Caco-2 (cell line): ENCODE measurements around the gene POU2AF1. TPM values are rescaled to one million over a fixed set of nuclear protein-coding genes. Genes with fewer than 3 reads are reported as not detected.

Source experiments
- BruUV-seq: library from RNA; stranded (reverse); fragments of 400-500 nt; replicated peaks from 2 replicates; lab custom pipeline; 2021; lab: Mats Ljungman, UMichigan
- CTCF ChIA-PET: fragments of 300-600 bp; sonication (Branson Sonifier 250); formaldehyde crosslinking; loops from one replicate; lab custom pipeline; 2022; ENCODE audit warnings: antibody characterized with exemption; lab: Charles Lee
- POLR2A ChIA-PET: fragments of 300-600 bp; sonication (Branson Sonifier 250); formaldehyde crosslinking; loops from one replicate; lab custom pipeline; 2022; ENCODE audit warnings: antibody characterized with exemption; lab: Charles Lee
- DNase-seq, 2 experiments: peaks; one replicate each; pipeline versions ENCODE4 v3.0.0 to v3.0.0-alpha.2; 2020 to 2022
- H3K27me3 ChIP-seq: replicated peaks from 2 replicates; pipeline ENCODE4 v1.6.0; 2011; ENCODE audit warnings: low read length; ENCODE audit not compliant: control insufficient read depth, insufficient read depth
- H3K36me3 ChIP-seq: 2 replicates; pipeline ENCODE4 v1.5.1; 2011; ENCODE audit warnings: low read length; ENCODE audit not compliant: control insufficient read depth, insufficient read depth
- H3K4me1 ChIP-seq: fragments of 250-450 bp; sonication (Bioruptor Pico); 2 replicates; pipeline ENCODE4 v1.5.1; 2020; ENCODE audit warnings: mild to moderate bottlenecking
- H3K4me3 ChIP-seq: 2 replicates; pipeline ENCODE4 v1.5.1; 2011; ENCODE audit warnings: low read depth, mild to moderate bottlenecking, control low read depth, low read length
- H3K9me3 ChIP-seq: fragments of 250-450 bp; sonication (Bioruptor Pico); 2 replicates; pipeline ENCODE4 v1.5.1; 2020; ENCODE audit warnings: mild to moderate bottlenecking, moderate library complexity
- H3K27ac Mint-ChIP-seq: one replicate; pipeline ENCODE4 v1.8.0; 2022; ENCODE audit warnings: mixed read lengths; ENCODE audit not compliant: unreplicated experiment
- H3K27me3 Mint-ChIP-seq: one replicate; pipeline ENCODE4 v1.8.0; 2022; ENCODE audit warnings: mixed read lengths; ENCODE audit not compliant: insufficient read depth, unreplicated experiment
- H3K36me3 Mint-ChIP-seq: one replicate; pipeline ENCODE4 v1.8.0; 2022; ENCODE audit warnings: mild to moderate bottlenecking, mixed read lengths; ENCODE audit not compliant: insufficient read depth, unreplicated experiment
- H3K4me1 Mint-ChIP-seq: one replicate; pipeline ENCODE4 v1.8.0; 2022; ENCODE audit warnings: low read depth, mixed read lengths; ENCODE audit not compliant: unreplicated experiment
- H3K4me3 Mint-ChIP-seq: one replicate; pipeline ENCODE4 v1.8.0; 2022; ENCODE audit warnings: mild to moderate bottlenecking, moderate library complexity, mixed read lengths; ENCODE audit not compliant: unreplicated experiment
- H3K9me3 Mint-ChIP-seq: one replicate; pipeline ENCODE4 v1.8.0; 2022; ENCODE audit warnings: mixed read lengths; ENCODE audit not compliant: unreplicated experiment
- intact Hi-C: fragments of 100-400 bp; cut with micrococcal nuclease; formaldehyde crosslinking; loops from one replicate; pipeline ENCODE4 v1.10.0; 2022; ENCODE audit not compliant: unreplicated experiment
- total RNA-seq: library from RNA; stranded (reverse); gene quantifications from 2 replicates; pipeline ENCODE4 v1.2.3, GENCODE V29; 2022
- TF ChIP-seq, protein P1 (sequence below), 2 experiments: fragments of 200-600 bp in 1 of 2; IDR thresholded peaks; 1 replicate in 1 of 2; 2 replicates in 1 of 2; pipeline versions ENCODE4 v1.5.1 to v1.8.0; 2011 to 2022; ENCODE audit warnings: antibody characterized with exemption in 1 of 2, control low read depth in 1 of 2, inconsistent platforms in 1 of 2, low read depth in 1 of 2, low read length in 1 of 2, mild to moderate bottlenecking in 1 of 2, moderate library complexity in 1 of 2; ENCODE audit not compliant: insufficient read depth in 1 of 2, severe bottlenecking in 1 of 2, unreplicated experiment in 1 of 2

Gene POU2AF1
- total RNA-seq, 1 experiment from 2014 or later: 2.7 TPM

DNA sequence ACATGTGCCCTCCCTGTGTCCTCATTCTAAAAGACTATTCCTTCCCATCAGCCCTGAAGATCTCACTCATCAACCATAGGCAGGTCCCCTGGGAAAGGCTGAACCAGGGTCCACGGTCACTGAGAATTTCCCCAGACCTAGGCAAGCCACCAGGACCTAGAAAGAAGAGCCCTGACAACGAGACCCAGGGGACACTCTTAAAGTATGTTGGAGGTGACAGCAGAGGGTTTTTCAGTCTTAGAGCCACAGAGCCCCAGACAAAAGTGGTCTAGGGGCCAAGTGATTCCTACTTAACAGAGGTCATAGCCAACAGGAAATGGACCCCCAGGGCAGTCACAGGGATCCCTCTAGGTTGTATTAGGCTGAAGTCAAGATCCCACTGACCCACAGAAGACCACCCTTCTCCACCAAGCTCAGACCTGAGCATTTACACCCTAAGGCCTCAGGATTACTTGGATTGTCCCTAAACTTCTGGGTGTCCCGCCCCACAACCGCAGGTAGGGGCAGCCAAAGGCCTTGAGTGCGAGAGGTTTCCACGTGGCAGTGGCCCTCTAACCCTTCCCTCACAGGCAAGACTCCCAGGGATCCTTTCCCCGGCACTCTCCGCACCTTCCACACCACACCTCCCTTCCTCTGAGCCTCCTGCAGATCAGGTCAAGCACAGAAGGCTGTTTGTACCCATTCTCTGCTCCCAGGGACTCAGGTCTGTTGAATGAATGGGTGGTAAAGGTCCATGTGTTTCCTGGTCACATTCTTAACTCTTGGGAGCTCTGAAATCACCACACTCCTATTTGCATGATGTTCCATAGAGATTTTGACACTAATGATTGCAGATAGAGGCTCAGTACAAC is 12.3 kb downstream of the POU2AF1 start:
- H3K4me3 ChIP-seq: no peak overlapping the region
- intact Hi-C loops: no loop called here
- peaks cover 10% of the 10 kb centered on the region for H3K9me3 Mint-ChIP-seq
- H3K36me3 ChIP-seq: no peaks in the 10 kb centered on the region
- BruUV-seq: no TSS peak
- ChIA-PET POLR2A (no interaction called here), CTCF (interaction anchor here (0.6 kb wide), 1 partner anchor 67 kb away, joined by 3 read pairs; no protein-coding TSS in a partner anchor)
- DNase-seq: no peak
- TF ChIP-seq, protein P1, sequence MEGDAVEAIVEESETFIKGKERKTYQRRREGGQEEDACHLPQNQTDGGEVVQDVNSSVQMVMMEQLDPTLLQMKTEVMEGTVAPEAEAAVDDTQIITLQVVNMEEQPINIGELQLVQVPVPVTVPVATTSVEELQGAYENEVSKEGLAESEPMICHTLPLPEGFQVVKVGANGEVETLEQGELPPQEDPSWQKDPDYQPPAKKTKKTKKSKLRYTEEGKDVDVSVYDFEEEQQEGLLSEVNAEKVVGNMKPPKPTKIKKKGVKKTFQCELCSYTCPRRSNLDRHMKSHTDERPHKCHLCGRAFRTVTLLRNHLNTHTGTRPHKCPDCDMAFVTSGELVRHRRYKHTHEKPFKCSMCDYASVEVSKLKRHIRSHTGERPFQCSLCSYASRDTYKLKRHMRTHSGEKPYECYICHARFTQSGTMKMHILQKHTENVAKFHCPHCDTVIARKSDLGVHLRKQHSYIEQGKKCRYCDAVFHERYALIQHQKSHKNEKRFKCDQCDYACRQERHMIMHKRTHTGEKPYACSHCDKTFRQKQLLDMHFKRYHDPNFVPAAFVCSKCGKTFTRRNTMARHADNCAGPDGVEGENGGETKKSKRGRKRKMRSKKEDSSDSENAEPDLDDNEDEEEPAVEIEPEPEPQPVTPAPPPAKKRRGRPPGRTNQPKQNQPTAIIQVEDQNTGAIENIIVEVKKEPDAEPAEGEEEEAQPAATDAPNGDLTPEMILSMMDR (IDR thresholded peaks at IDR 0.05; ENCODE audit: insufficient read depth in 1 of 2, low read depth in 1 of 2, low read length in 1 of 2, severe bottlenecking in 1 of 2, unreplicated experiment in 1 of 2): no peak
- H3K4me3 Mint-ChIP-seq: no peak overlapping the region
- H3K9me3 ChIP-seq: no peaks in the 10 kb centered on the region
- no peaks in the 10 kb centered on the region for H3K27me3 Mint-ChIP-seq
- H3K27me3 ChIP-seq: no peaks in the 10 kb centered on the region
- peaks cover 4% of the 10 kb centered on the region for H3K36me3 Mint-ChIP-seq
- H3K27ac Mint-ChIP-seq: peak overlapping the region; percentile 4
- H3K4me1 ChIP-seq: peaks cover 21% of the 10 kb centered on the region
- H3K4me1 Mint-ChIP-seq: peaks cover 16% of the 10 kb centered on the region

DNA sequence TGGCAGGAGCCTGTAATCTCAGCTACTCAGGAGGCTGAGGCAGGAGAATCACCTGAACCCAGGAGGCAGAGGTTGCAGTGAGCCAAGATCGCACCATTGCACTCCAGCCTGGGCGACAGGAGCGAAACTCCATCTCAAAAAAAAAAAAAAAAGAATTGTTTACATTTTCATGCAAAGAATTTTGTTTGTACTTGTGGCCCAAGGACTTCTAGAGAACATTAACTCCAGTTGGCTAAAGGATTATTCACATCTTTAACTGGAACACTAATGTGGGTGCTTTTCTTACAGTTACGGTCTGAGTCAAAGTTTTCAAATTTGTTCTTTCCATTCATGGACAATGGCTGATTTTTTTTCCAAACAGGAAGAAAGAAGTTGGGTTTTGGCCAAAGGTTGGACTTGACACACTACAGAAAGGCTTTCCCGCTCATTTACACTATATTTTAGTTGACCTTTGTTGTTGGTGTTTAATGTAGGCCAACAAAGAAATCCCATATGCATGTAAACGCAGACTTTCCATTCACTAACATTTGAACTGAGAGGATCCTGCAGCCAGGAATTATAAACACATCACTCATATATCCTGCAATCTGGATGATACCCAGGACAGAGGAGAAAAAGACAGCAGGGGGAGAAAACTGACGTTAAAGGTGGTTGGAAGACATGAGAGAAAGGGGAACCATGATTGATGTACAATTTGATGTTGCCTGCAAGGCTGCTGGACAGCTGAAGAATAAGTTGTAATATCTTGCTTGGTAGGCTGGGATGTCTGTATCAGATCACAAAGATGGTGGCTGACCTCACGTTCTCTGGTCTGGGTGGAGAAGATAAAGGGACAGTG is 13.1 kb downstream of the POU2AF1 start:
- H3K27me3 Mint-ChIP-seq: no peaks in the 10 kb centered on the region
- POLR2A ChIA-PET: no interaction called here
- no TSS peak for BruUV-seq

DNA sequence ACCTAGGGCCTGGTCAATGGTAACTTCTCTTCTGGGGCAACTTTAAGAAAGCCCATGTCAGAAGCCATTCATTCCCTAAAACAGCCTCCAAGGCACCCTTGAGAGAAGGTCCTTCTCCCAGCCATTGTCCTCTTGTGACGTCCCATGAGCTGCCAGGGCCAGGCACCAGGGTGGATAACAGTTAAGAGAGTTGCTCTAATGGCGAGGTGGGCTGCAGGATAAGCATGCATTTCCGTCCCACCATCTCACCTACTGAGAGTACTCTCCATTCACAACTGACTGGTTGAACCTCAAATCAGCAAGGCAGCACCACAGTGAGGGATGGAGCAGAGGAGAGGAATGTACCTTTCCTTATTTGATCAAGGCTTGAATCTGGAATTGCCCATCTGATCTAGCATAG is 14.6 kb downstream of the POU2AF1 start:
- ChIA-PET POLR2A (no interaction called here), CTCF (no interaction called here)
- Mint-ChIP-seq H3K9me3 (peaks cover 18% of the 10 kb centered on the region), H3K4me1 (peaks cover 23% of the 10 kb centered on the region), H3K36me3 (peaks cover 4% of the 10 kb centered on the region), H3K27me3 (no peaks in the 10 kb centered on the region), H3K27ac (no peak overlapping the region), H3K4me3 (no peak overlapping the region)
- H3K9me3 ChIP-seq: 0 out of 2 replicates have a peak, but pooled peaks cover 4% of the 10 kb centered on the region
- no peaks in the 10 kb centered on the region for H3K27me3 ChIP-seq
- intact Hi-C loops: no loop called here
- peaks cover 43% of the 10 kb centered on the region for H3K4me1 ChIP-seq
- H3K4me3 ChIP-seq: no peak overlapping the region
- H3K36me3 ChIP-seq: no peaks in the 10 kb centered on the region
- TF ChIP-seq, protein P1 (IDR thresholded peaks at IDR 0.05; ENCODE audit: insufficient read depth in 1 of 2, low read depth in 1 of 2, low read length in 1 of 2, severe bottlenecking in 1 of 2, unreplicated experiment in 1 of 2): no peak
- BruUV-seq: no TSS peak
- no peak for DNase-seq

More for the DNA sequence above, 13.1 kb downstream of the POU2AF1 start:
- Histone ChIP-seq H3K27me3 (no peaks in the 10 kb centered on the region), H3K36me3 (no peaks in the 10 kb centered on the region), H3K4me1 (peaks cover 30% of the 10 kb centered on the region), H3K4me3 (no peak overlapping the region), H3K9me3 (0 out of 2 replicates have a peak, but pooled peaks cover 3% of the 10 kb centered on the region)
- DNase-seq: no peak
- intact Hi-C loops: no loop called here
- TF ChIP-seq, protein P1 (IDR thresholded peaks at IDR 0.05; ENCODE audit: insufficient read depth in 1 of 2, low read depth in 1 of 2, low read length in 1 of 2, severe bottlenecking in 1 of 2, unreplicated experiment in 1 of 2): no peak
- CTCF ChIA-PET: no interaction called here
- H3K4me1 Mint-ChIP-seq: peaks cover 23% of the 10 kb centered on the region
- no peak overlapping the region for H3K4me3 Mint-ChIP-seq
- H3K27ac Mint-ChIP-seq: peak overlapping the region; percentile 4
- peaks cover 4% of the 10 kb centered on the region for H3K36me3 Mint-ChIP-seq
- H3K9me3 Mint-ChIP-seq: peaks cover 18% of the 10 kb centered on the region
